CD14-positive monocyte (primary cell): Measurements from ENCODE around the gene BLCAP. TPM values are rescaled to one million over a fixed set of nuclear protein-coding genes. Genes with fewer than 3 reads are reported as not detected.

Experiments
- DNase-seq, 3 donors: peaks; one replicate each; pipeline ENCODE4 v3.0.0-alpha.2; 2011 to 2022
- H2AFZ ChIP-seq: 2 replicates; pipeline ENCODE4 v1.6.0; 2012; ENCODE audit warnings: mild to moderate bottlenecking, low read depth, low read length, inconsistent platforms; ENCODE audit not compliant: insufficient read depth, poor library complexity, severe bottlenecking
- H3K27ac ChIP-seq, 2 donors: 1 replicate in 1 of 2; 2 replicates in 1 of 2; pipeline ENCODE4 v1.5.1; 2012 to 2013; ENCODE audit warnings: low read length in 2 of 2, control low read depth in 1 of 2, inconsistent platforms in 1 of 2, low read depth in 1 of 2, mild to moderate bottlenecking in 1 of 2
- H3K27me3 ChIP-seq, 2 donors: one replicate each; pipeline versions ENCODE4 v1.6.0 to v1.6.1; 2011 to 2013; ENCODE audit warnings: low read length in 2 of 2; ENCODE audit not compliant: control insufficient read depth in 2 of 2, insufficient read depth in 2 of 2
- H3K36me3 ChIP-seq, 2 donors: replicated peaks in 1 of 2; 1 replicate in 1 of 2; 2 replicates in 1 of 2; pipeline versions ENCODE4 v1.5.1 to v1.6.1; 2012 to 2013; ENCODE audit warnings: low read length in 2 of 2, control low read depth in 1 of 2, inconsistent platforms in 1 of 2, mild to moderate bottlenecking in 1 of 2; ENCODE audit not compliant: insufficient read depth in 2 of 2, control insufficient read depth in 1 of 2
- H3K4me1 ChIP-seq, 2 donors: 1 replicate in 1 of 2; 2 replicates in 1 of 2; pipeline versions ENCODE4 v1.5.1 to v1.6.1; 2012 to 2013; ENCODE audit warnings: low read length in 2 of 2, control low read depth in 1 of 2, inconsistent platforms in 1 of 2, mild to moderate bottlenecking in 1 of 2, moderate library complexity in 1 of 2; ENCODE audit not compliant: insufficient read depth in 2 of 2, control insufficient read depth in 1 of 2
- H3K4me2 ChIP-seq: replicated peaks from 2 replicates; pipeline ENCODE3; 2012; ENCODE audit warnings: low read length, moderate library complexity, mild to moderate bottlenecking; ENCODE audit not compliant: poor library complexity, severe bottlenecking; ENCODE audit errors: extremely low read depth
- H3K4me3 ChIP-seq, 3 experiments: fragments of 200-600 bp in 1 of 3; sonication (generic) in 1 of 3; replicated peaks in 1 of 3; 1 replicate in 2 of 3; 2 replicates in 1 of 3; pipeline ENCODE4 v1.5.1; 2011 to 2013; ENCODE audit warnings: low read length in 3 of 3, mild to moderate bottlenecking in 3 of 3, control low read depth in 2 of 3, low read depth in 2 of 3, inconsistent platforms in 1 of 3, moderate library complexity in 1 of 3
- H3K79me2 ChIP-seq: 2 replicates; pipeline ENCODE4 v1.6.0; 2012; ENCODE audit warnings: mild to moderate bottlenecking, control low read depth, inconsistent platforms, low read length, moderate library complexity; ENCODE audit not compliant: insufficient read depth
- H3K9ac ChIP-seq: 2 replicates; pipeline ENCODE4 v1.6.0; 2017; ENCODE audit warnings: low read length, mild to moderate bottlenecking; ENCODE audit not compliant: insufficient read depth, poor library complexity, severe bottlenecking
- H3K9me3 ChIP-seq, 2 donors: replicated peaks in 1 of 2; 1 replicate in 1 of 2; 2 replicates in 1 of 2; pipeline versions ENCODE4 v1.5.1 to v1.6.1; 2012 to 2013; ENCODE audit warnings: low read length in 2 of 2, control low read depth in 1 of 2; ENCODE audit not compliant: control insufficient read depth in 1 of 2, insufficient read depth in 1 of 2
- H4K20me1 ChIP-seq: 2 replicates; pipeline ENCODE4 v1.6.0; 2012; ENCODE audit warnings: mild to moderate bottlenecking, low read length, control low read depth, moderate library complexity; ENCODE audit not compliant: insufficient read depth
- H3K27ac Mint-ChIP-seq, 7 donors: one replicate each; pipeline ENCODE4 v1.8.0; 2020; ENCODE audit warnings: mild to moderate bottlenecking in 7 of 7, mixed read lengths in 7 of 7, moderate library complexity in 6 of 7, inconsistent platforms in 2 of 7
- H3K27me3 Mint-ChIP-seq, 3 donors: one replicate each; pipeline ENCODE4 v1.8.0; 2021 to 2022; ENCODE audit warnings: low read depth in 3 of 3, mild to moderate bottlenecking in 3 of 3, mixed read lengths in 3 of 3, moderate library complexity in 3 of 3, inconsistent platforms in 1 of 3
- H3K36me3 Mint-ChIP-seq, 2 donors: one replicate each; pipeline ENCODE4 v1.8.0; 2020; ENCODE audit warnings: mixed read lengths in 2 of 2, inconsistent platforms in 1 of 2, mild to moderate bottlenecking in 1 of 2
- H3K4me1 Mint-ChIP-seq: one replicate; pipeline ENCODE4 v1.8.0; 2020; ENCODE audit warnings: mild to moderate bottlenecking, mixed read lengths
- H3K4me3 Mint-ChIP-seq, 2 donors: one replicate each; pipeline ENCODE4 v1.8.0; 2020; ENCODE audit warnings: mild to moderate bottlenecking in 2 of 2, mixed read lengths in 2 of 2, moderate library complexity in 1 of 2
- H3K9me3 Mint-ChIP-seq, 7 donors: one replicate each; pipeline ENCODE4 v1.8.0; 2020 to 2022; ENCODE audit warnings: mixed read lengths in 7 of 7, mild to moderate bottlenecking in 6 of 7, moderate library complexity in 6 of 7, inconsistent platforms in 2 of 7
- CTCF ChIP-seq: fragments of 200-600 bp; IDR thresholded peaks from one replicate; pipeline ENCODE4 v1.8.0; 2022; ENCODE audit warnings: antibody characterized with exemption, mild to moderate bottlenecking
- WGBS: methylation state at CpG from one replicate; pipeline ENCODE4 v1.1.5; 2013; ENCODE audit warnings: missing lambda C conversion rate; ENCODE audit not compliant: insufficient coverage; 5-methylcytosine and 5-hydroxymethylcytosine counted together
- intact Hi-C, 2 donors: fragments of 100-400 bp; cut with micrococcal nuclease; formaldehyde crosslinking; loops; one replicate each; pipeline versions ENCODE4 v1.15.0 to v1.15.1; 2023
- polyA plus RNA-seq, 3 donors: library from polyadenylated mRNA; depleted of rRNA in 1 of 3; unstranded in 2 of 3; stranded (reverse) in 1 of 3; fragments of 300-500 nt in 2 of 3; fragments of >200 nt in 1 of 3; fragmentation: Illumina TruSeq in 2 of 3; gene quantifications; 1 replicate in 2 of 3; 2 replicates in 1 of 3; pipeline ENCODE4 v1.2.3, GENCODE V29; 2012 to 2021

The BLCAP gene
- polyA plus RNA-seq, 3 donors = 45.3 to 54.5 (median 53.3) TPM

GRCh38 chr20:37479266-37479665 is 48.4 kb downstream of the BLCAP start:
- H4K20me1 ChIP-seq = no peaks in the 10 kb centered on the region
- WGBS = no CpG with 5 or more reads among the region's 6 CpGs
- H3K27me3 ChIP-seq = peaks cover 0 to 2% of the 10 kb centered on the region in 2 donors
- H2AFZ ChIP-seq = no peak overlapping the region
- no peaks in the 10 kb centered on the region for H3K4me1 ChIP-seq
- Mint-ChIP-seq H3K9me3 (peaks cover 0 to 12% (median 5%) of the 10 kb centered on the region in 7 donors), H3K4me3 (no peak overlapping the region), H3K4me1 (peaks cover 2% of the 10 kb centered on the region), H3K27me3 (peaks cover 18 to 27% (median 21%) of the 10 kb centered on the region in 3 donors), H3K27ac (no peak overlapping the region), H3K36me3 (no peaks in the 10 kb centered on the region)
- no peak for DNase-seq
- intact Hi-C loops = no loop called here
- no peak for TF ChIP-seq CTCF
- H3K4me2 ChIP-seq = no peak overlapping the region
- H3K9ac ChIP-seq = no peak overlapping the region
- no peaks in the 10 kb centered on the region for H3K79me2 ChIP-seq
- no peak overlapping the region for H3K27ac ChIP-seq
- no peak overlapping the region for H3K4me3 ChIP-seq
- H3K36me3 ChIP-seq = no peaks in the 10 kb centered on the region
- H3K9me3 ChIP-seq = no peaks in the 10 kb centered on the region

DNA sequence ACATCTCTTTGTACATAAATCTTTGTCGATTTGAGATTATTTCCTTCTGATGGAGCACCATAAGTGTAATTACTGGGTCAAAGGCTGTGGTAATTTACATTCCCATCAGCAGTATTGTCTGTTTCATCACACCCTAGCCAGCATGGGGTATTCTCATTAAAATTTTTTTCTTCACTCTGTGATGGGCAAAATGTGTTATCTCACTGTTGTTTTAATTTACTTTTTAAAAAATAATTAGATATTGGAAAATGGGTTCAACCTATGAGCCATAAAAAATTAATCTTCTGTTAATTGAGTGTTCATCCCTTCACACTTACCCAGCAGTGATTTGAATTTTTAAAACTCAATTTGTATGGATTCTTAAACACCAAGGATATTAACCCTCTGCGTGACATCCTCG is 50.6 kb downstream of the BLCAP start:
- H3K9ac ChIP-seq = no peak overlapping the region
- intact Hi-C loops = no loop called here
- H3K27me3 ChIP-seq = peaks cover 0 to 2% of the 10 kb centered on the region in 2 donors
- H3K4me2 ChIP-seq = no peak overlapping the region
- Mint-ChIP-seq H3K9me3 (peaks cover 0 to 12% (median 5%) of the 10 kb centered on the region in 7 donors), H3K27me3 (peaks cover 17 to 28% (median 20%) of the 10 kb centered on the region in 3 donors), H3K4me1 (no peaks in the 10 kb centered on the region), H3K4me3 (no peak overlapping the region), H3K36me3 (no peaks in the 10 kb centered on the region), H3K27ac (no peak overlapping the region)
- no peak overlapping the region for H3K27ac ChIP-seq
- no peak for TF ChIP-seq CTCF
- no peaks in the 10 kb centered on the region for H4K20me1 ChIP-seq
- H3K79me2 ChIP-seq = no peaks in the 10 kb centered on the region
- H3K36me3 ChIP-seq = no peaks in the 10 kb centered on the region
- H3K4me3 ChIP-seq = no peak overlapping the region
- H2AFZ ChIP-seq = no peak overlapping the region
- no peaks in the 10 kb centered on the region for H3K4me1 ChIP-seq
- H3K9me3 ChIP-seq = no peaks in the 10 kb centered on the region
- WGBS = no CpG with 5 or more reads among the region's 3 CpGs
- DNase-seq = no peak
